Kidney (tissue), 14 donors: ENCODE results near the gene BDNF. TPM values are rescaled to one million over a fixed set of nuclear protein-coding genes. Genes with fewer than 3 reads are reported as not detected.

Experiments
- DNase-seq, 5 donors: peaks; one replicate each; pipeline ENCODE4 v3.0.0-alpha.2; 2013 to 2020
- FAIRE-seq: peaks from 2 replicates; lab custom pipeline; 2012; peaks lifted over from hg19 to GRCh38; lab: Jason Lieb, UNC
- H3K27ac ChIP-seq, 2 donors: one replicate each; pipeline ENCODE4 v1.7.0; 2013; ENCODE audit warnings: low read depth in 2 of 2, low read length in 2 of 2, inconsistent platforms in 1 of 2
- H3K27me3 ChIP-seq: one replicate; pipeline ENCODE4 v1.7.1; 2013; ENCODE audit warnings: low read length, inconsistent platforms; ENCODE audit not compliant: control insufficient read depth, insufficient read depth
- H3K36me3 ChIP-seq, 3 donors: one replicate each; pipeline versions ENCODE4 v1.7.0 to v1.7.1; 2013; ENCODE audit warnings: low read length in 3 of 3, control low read depth in 1 of 3, inconsistent platforms in 1 of 3; ENCODE audit not compliant: insufficient read depth in 3 of 3, control insufficient read depth in 2 of 3
- H3K4me1 ChIP-seq, 3 donors: one replicate each; pipeline versions ENCODE4 v1.7.0 to v1.7.1; 2013; ENCODE audit warnings: low read length in 3 of 3, inconsistent platforms in 1 of 3, low read depth in 1 of 3; ENCODE audit not compliant: control insufficient read depth in 2 of 3, insufficient read depth in 2 of 3
- H3K4me3 ChIP-seq, 3 donors: one replicate each; pipeline versions ENCODE4 v1.7.0 to v1.8.1; 2013; ENCODE audit warnings: low read length in 3 of 3, control low read depth in 1 of 3, inconsistent platforms in 1 of 3
- H3K9ac ChIP-seq, 3 donors: one replicate each; pipeline versions ENCODE4 v1.7.0 to v1.7.1; 2013; ENCODE audit warnings: low read length in 3 of 3, control low read depth in 1 of 3, inconsistent platforms in 1 of 3
- H3K9me3 ChIP-seq, 3 donors: one replicate each; pipeline versions ENCODE4 v1.7.0 to v1.7.1; 2013; ENCODE audit warnings: low read length in 3 of 3, control low read depth in 1 of 3, inconsistent platforms in 1 of 3; ENCODE audit not compliant: control insufficient read depth in 2 of 3, insufficient read depth in 1 of 3
- CTCF ChIP-seq: IDR thresholded peaks from 3 replicates; pipeline ENCODE4 v1.5.1; 2012; ENCODE audit warnings: mild to moderate bottlenecking, moderate library complexity, borderline replicate concordance; ENCODE audit not compliant: insufficient read depth; ENCODE audit errors: extremely low read depth
- intact Hi-C: fragments of 100-400 bp; cut with DNase I; formaldehyde crosslinking; loops from one replicate; pipeline ENCODE4 v1.11.1; 2022
- polyA plus RNA-seq: library from polyadenylated mRNA; stranded (reverse); fragments of 350-450 nt; fragmentation: Illumina TruSeq; extraction: RNeasy Lipid Tissue Mini Kit (QIAGEN cat#74804); gene quantifications from one replicate; pipeline ENCODE4 v1.2.3, GENCODE V29; 2014; ENCODE audit warnings: low read depth, low replicate concordance; ENCODE audit not compliant: insufficient read depth
- total RNA-seq: library from RNA; stranded (reverse); fragmentation: NEBNext Ultra II Directional; extraction: Animal tissue kit (Norgen Biotek cat#: 25700); gene quantifications from one replicate; pipeline ENCODE4 v1.2.1, GENCODE V29; 2021
- donor health status: control.
- donor health status: control.
- donor health status: control.
- donor health status: control.
- donor health status: control.
- donor health status: DM: yes; HTN: yes; CAD: no.
- donor health status: Normal renal cell carcinoma (clear cell type).

BDNF gene
- total and polyA plus RNA-seq, 2 donors from 2014 or later, result 0.19 to 0.31 TPM

- Histone ChIP-seq H3K9ac (no peak overlapping the region), H3K4me3 (no peak overlapping the region), H3K4me1 (no peaks in the 10 kb centered on the region), H3K27ac (no peak overlapping the region), H3K36me3 (no peaks in the 10 kb centered on the region), H3K27me3 (no peaks in the 10 kb centered on the region), H3K9me3 (peaks cover 0 to 3% (median 0%) of the 10 kb centered on the region in 3 donors)
- FAIRE-seq, result no peak
- intact Hi-C loops, result no loop called here
- TF ChIP-seq CTCF, result no peak
- peak in 1 of 5 donors; percentile 6 for DNase-seq
Measured at GRCh38 chr11:27658535-27659236, 41.6 kb downstream of the BDNF start.

DNA sequence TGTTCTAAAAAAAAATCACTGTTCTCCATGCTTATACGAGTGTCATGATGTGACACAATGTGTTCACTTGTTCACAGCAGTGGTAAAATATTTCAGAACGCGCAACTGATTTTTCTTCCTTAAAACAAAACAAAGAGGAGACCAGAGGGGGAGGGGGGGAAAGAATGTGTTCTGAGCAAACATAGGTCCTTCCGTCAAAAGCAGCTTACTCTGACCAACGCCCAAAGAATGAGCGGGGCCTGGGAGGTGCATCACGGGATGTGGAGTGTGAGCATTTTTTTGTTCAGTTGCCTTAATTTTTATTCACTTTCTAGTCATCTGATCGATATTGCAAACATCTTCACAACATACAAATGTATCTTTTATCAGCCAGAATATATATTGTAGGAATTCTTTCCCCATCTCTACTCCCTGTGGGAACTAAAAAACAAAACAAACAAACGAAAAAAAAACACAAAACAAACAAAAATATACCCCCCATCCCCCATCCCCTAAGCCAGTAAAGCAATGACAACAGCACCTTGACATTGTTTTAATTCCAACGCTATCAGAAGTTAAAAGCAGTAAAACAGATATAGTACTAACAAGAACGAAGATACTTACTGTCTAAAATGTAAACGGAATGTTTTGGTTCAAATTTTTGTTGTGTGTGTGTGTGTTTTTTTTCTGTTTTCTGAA is 43.3 kb downstream of the BDNF start:
- no peak for TF ChIP-seq CTCF
- intact Hi-C loops, result no loop called here
- Histone ChIP-seq H3K9me3 (no peaks in the 10 kb centered on the region), H3K4me3 (no peak overlapping the region), H3K27ac (no peak overlapping the region), H3K36me3 (no peaks in the 10 kb centered on the region), H3K9ac (no peak overlapping the region), H3K27me3 (no peaks in the 10 kb centered on the region), H3K4me1 (peaks cover 0 to 2% (median 0%) of the 10 kb centered on the region in 3 donors)
- FAIRE-seq, result no peak
- no peak for DNase-seq

DNA sequence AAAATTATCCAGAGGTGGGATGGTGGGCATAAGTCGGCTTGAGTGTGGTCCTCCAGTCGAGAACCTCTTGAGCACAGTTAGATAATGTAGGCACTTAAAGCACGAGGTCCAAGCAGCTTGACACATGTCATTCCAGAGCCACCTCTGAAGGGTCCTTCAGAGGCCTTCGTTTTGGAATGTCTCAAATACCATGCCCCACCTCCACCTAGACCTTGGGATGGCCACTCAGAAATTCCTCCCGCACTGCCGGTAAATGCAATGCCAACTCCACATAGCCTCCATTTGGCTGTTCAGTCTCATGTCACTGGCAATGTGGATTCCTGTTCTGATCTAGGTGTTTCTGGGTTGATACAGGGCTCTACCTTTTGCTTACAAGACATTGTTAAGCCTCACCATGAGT is 43.9 kb downstream of the BDNF start:
- FAIRE-seq (no peak), DNase-seq (no peak)
- Histone ChIP-seq H3K4me1 (peaks cover 0 to 2% (median 2%) of the 10 kb centered on the region in 3 donors), H3K36me3 (no peaks in the 10 kb centered on the region), H3K9ac (no peak overlapping the region), H3K9me3 (no peaks in the 10 kb centered on the region), H3K27me3 (no peaks in the 10 kb centered on the region), H3K4me3 (no peak overlapping the region), H3K27ac (no peak overlapping the region)
- intact Hi-C loops, result no loop called here
- no peak for TF ChIP-seq CTCF
